ENCODE results near the gene APOBEC3G. TPM values are rescaled to one million over a fixed set of nuclear protein-coding genes. Genes with fewer than 3 reads are reported as not detected.
"Not testable (repeated sequence)": the region's sequence is repeated elsewhere in the genome, so short reads cannot be mapped to it uniquely, and the experiment has no call there.

APOBEC3G gene
- total and polyA plus RNA-seq, 2 experiments from 2014 or later: 2.1 to 3.3 TPM

GRCh38 chr22:39073981-39074380 lies 3.1 kb upstream of the APOBEC3G start:
- no peak for ATAC-seq
- H3K9me2 ChIP-seq (ENCODE audit: insufficient read depth): no peaks in the 10 kb centered on the region

GRCh38 chr22:39076155-39077025 lies 685 bp upstream of the APOBEC3G start:
- not testable (repeated sequence) for H3K79me2 ChIP-seq (replicated peaks; ENCODE audit: insufficient read depth); H3K9me3 Mint-ChIP-seq; H2AFZ ChIP-seq; H3K27ac ChIP-seq (ENCODE audit: low read depth); H3K9me2 ChIP-seq (ENCODE audit: insufficient read depth); H3K36me3 ChIP-seq (ENCODE audit: insufficient read depth); H3K27ac Mint-ChIP-seq; H3K36me3 Mint-ChIP-seq (ENCODE audit: low read depth); DNase-seq (ENCODE audit: low spot score); H3F3A ChIP-seq (replicated peaks; ENCODE audit: low read depth); H4K20me1 ChIP-seq (replicated peaks; ENCODE audit: insufficient read depth); H3K27me3 ChIP-seq (ENCODE audit: insufficient read depth)
- ATAC-seq: peak; percentile 91
- H3K4me2 ChIP-seq: peak overlapping the region; percentile 65
- Mint-ChIP-seq H3K27me3 (ENCODE audit: insufficient read depth, low read depth, poor library complexity) (peaks cover 20% of the 10 kb centered on the region), H3K4me1 (peaks cover 28% of the 10 kb centered on the region), H3K4me3 (peak overlapping the region; percentile 50; the same call in 2 of the 3 replicates)
- peaks cover 13% of the 10 kb centered on the region for H3K4me1 ChIP-seq (ENCODE audit: insufficient read depth)
- H3K4me3 ChIP-seq: peak overlapping the region; percentile 42; the same call in 1 of the 2 replicates

More at GRCh38 chr22:39073981-39074380, 3.1 kb upstream of the APOBEC3G start:
- Mint-ChIP-seq H3K4me3 (no peak overlapping the region), H3K27me3 (ENCODE audit: insufficient read depth, low read depth, poor library complexity) (peaks cover 22% of the 10 kb centered on the region), H3K9me3 (no peaks in the 10 kb centered on the region; the same call in 2 of the 3 replicates), H3K27ac (peak overlapping the region; percentile 45; the same call in 1 of the 2 replicates), H3K4me1 (peaks cover 37% of the 10 kb centered on the region), H3K36me3 (ENCODE audit: low read depth) (no peaks in the 10 kb centered on the region)
- DNase-seq (ENCODE audit: low spot score): no peak
- Histone ChIP-seq H3K4me3 (no peak overlapping the region), H4K20me1 (replicated peaks; ENCODE audit: insufficient read depth) (no peaks in the 10 kb centered on the region), H2AFZ (no peak overlapping the region), H3K79me2 (replicated peaks; ENCODE audit: insufficient read depth) (no peaks in the 10 kb centered on the region), H3K27ac (ENCODE audit: low read depth) (no peak overlapping the region), H3F3A (replicated peaks; ENCODE audit: low read depth) (0 out of 2 replicates have a peak, but pooled peaks cover 3% of the 10 kb centered on the region), H3K4me1 (ENCODE audit: insufficient read depth) (peaks cover 22% of the 10 kb centered on the region), H3K4me2 (no peak overlapping the region), H3K27me3 (ENCODE audit: insufficient read depth) (no peaks in the 10 kb centered on the region), H3K36me3 (ENCODE audit: insufficient read depth) (no peaks in the 10 kb centered on the region)
- TF ChIP-seq REST (IDR thresholded peaks at IDR 0.05; ENCODE audit: unreplicated experiment) (no peak), STAT1 (IDR thresholded peaks at IDR 0.05; ENCODE audit: unreplicated experiment) (no peak), NANOG (IDR thresholded peaks at IDR 0.05; ENCODE audit: borderline replicate concordance) (0 out of 2 replicates have a peak, but pooled peaks have one; percentile 21)

GRCh38 chr22:39077912-39078311 lies 837 bp downstream of the APOBEC3G start:
- H3K9me3 Mint-ChIP-seq; H3K9me2 ChIP-seq (ENCODE audit: insufficient read depth); H3K27ac ChIP-seq (ENCODE audit: low read depth); H2AFZ ChIP-seq; H3K4me3 ChIP-seq; H3K36me3 ChIP-seq (ENCODE audit: insufficient read depth); H4K20me1 ChIP-seq (replicated peaks; ENCODE audit: insufficient read depth); H3F3A ChIP-seq (replicated peaks; ENCODE audit: low read depth); H3K27ac Mint-ChIP-seq; ATAC-seq; DNase-seq (ENCODE audit: low spot score); H3K79me2 ChIP-seq (replicated peaks; ENCODE audit: insufficient read depth); H3K4me2 ChIP-seq; H3K4me3 Mint-ChIP-seq; H3K36me3 Mint-ChIP-seq (ENCODE audit: low read depth); H3K27me3 ChIP-seq (ENCODE audit: insufficient read depth): not testable (repeated sequence)
- Mint-ChIP-seq H3K27me3 (ENCODE audit: insufficient read depth, low read depth, poor library complexity) (peaks cover 22% of the 10 kb centered on the region), H3K4me1 (peaks cover 32% of the 10 kb centered on the region)
- H3K4me1 ChIP-seq (ENCODE audit: insufficient read depth): peaks cover 13% of the 10 kb centered on the region
